GM13977 (cell line): ENCODE data around the gene MAGI1.

Source experiments
- DNase-seq: peaks from one replicate; pipeline ENCODE4 v3.0.0; 2012; ENCODE audit warnings: low spot score
- CTCF ChIP-seq: IDR thresholded peaks from 2 replicates; pipeline ENCODE4 v1.5.1; 2012; ENCODE audit warnings: mild to moderate bottlenecking, control low read depth; ENCODE audit not compliant: insufficient read depth; ENCODE audit errors: extremely low read depth, missing control alignments
- in situ Hi-C: fragments of 300-500 bp; cut with MboI; formaldehyde crosslinking; loops from one replicate; pipeline ENCODE4 v1.12.0; 2022; ENCODE audit warnings: low sequenced_read_pairs, low pct_unique_long_range_greater_than_20kb, mixed read lengths, inconsistent platforms; ENCODE audit not compliant: unreplicated experiment

The MAGI1 gene

GRCh38 chr3:65391068-65391467 is 647.6 kb downstream of the MAGI1 start:
- DNase-seq = no peak
- TF ChIP-seq CTCF = no peak

GRCh38 chr3:65385805-65386204 is 652.9 kb downstream of the MAGI1 start:
- no peak for TF ChIP-seq CTCF
- DNase-seq = no peak
- in situ Hi-C loops = no loop called here

More at GRCh38 chr3:65391068-65391467, 647.6 kb downstream of the MAGI1 start:
- in situ Hi-C loops = no loop called here

- no peak for TF ChIP-seq CTCF
- in situ Hi-C loops = no loop called here
- DNase-seq = no peak
These were observed 657.2 kb downstream of the MAGI1 start for GRCh38 chr3:65381496-65382010.

- in situ Hi-C loops = no loop called here
- no peak for TF ChIP-seq CTCF
- no peak for DNase-seq
These were observed 659.5 kb downstream of the MAGI1 start for GRCh38 chr3:65379223-65379622.

- DNase-seq = no peak
- no peak for TF ChIP-seq CTCF
- in situ Hi-C loops = no loop called here
These were observed 661.1 kb downstream of the MAGI1 start for GRCh38 chr3:65377637-65378036.

GRCh38 chr3:65376426-65376825 is 662.3 kb downstream of the MAGI1 start:
- DNase-seq = no peak
- in situ Hi-C loops = no loop called here
- TF ChIP-seq CTCF = no peak

GRCh38 chr3:65371053-65371452 is 667.7 kb downstream of the MAGI1 start:
- in situ Hi-C loops = no loop called here
- DNase-seq = no peak
- no peak for TF ChIP-seq CTCF
